Stimulated activated CD4-positive, alpha-beta T cell treated with anti-CD3 and anti-CD28 coated beads, TNF-alpha, amount 100 ng/mL, for 1 hour (primary cell): ENCODE results near the gene AP3B1.
"Not testable (repeated sequence)": the region's sequence is repeated elsewhere in the genome, so short reads cannot be mapped to it uniquely, and the experiment has no call there.

ENCODE experiments used
- DNase-seq, 3 donors: peaks; one replicate each; pipeline ENCODE4 v3.0.0-alpha.2; 2020; ENCODE audit warnings: low read depth in 3 of 3, low spot score in 1 of 3

Gene AP3B1

GRCh38 chr5:78243639-78244038, 50.9 kb downstream of the AP3B1 start:
- DNase-seq, result no peak

GRCh38 chr5:78243091-78243490, 51.4 kb downstream of the AP3B1 start:
- no peak for DNase-seq

GRCh38 chr5:78242001-78242400, 52.5 kb downstream of the AP3B1 start:
- no peak for DNase-seq

- DNase-seq, result no peak
Measured at GRCh38 chr5:78237911-78238310, 56.6 kb downstream of the AP3B1 start.

GRCh38 chr5:78236046-78236445, 58.5 kb downstream of the AP3B1 start:
- no peak for DNase-seq

GRCh38 chr5:78235289-78235688, 59.2 kb downstream of the AP3B1 start:
- no peak for DNase-seq

GRCh38 chr5:78234804-78235203, 59.7 kb downstream of the AP3B1 start:
- DNase-seq, result no peak

GRCh38 chr5:78232163-78232562, 62.3 kb downstream of the AP3B1 start:
- no peak for DNase-seq

- DNase-seq, result no peak
Measured at GRCh38 chr5:78224358-78224757, 70.1 kb downstream of the AP3B1 start.

- no peak for DNase-seq
Measured at GRCh38 chr5:78221964-78222451, 72.5 kb downstream of the AP3B1 start.

GRCh38 chr5:78221467-78221866, 73.0 kb downstream of the AP3B1 start:
- no peak for DNase-seq

- no peak for DNase-seq
Measured at GRCh38 chr5:78215972-78216371, 78.5 kb downstream of the AP3B1 start.

GRCh38 chr5:78215565-78215964, 78.9 kb downstream of the AP3B1 start:
- DNase-seq, result no peak

GRCh38 chr5:78213799-78214198, 80.7 kb downstream of the AP3B1 start:
- no peak for DNase-seq

GRCh38 chr5:78211052-78211451, 83.4 kb downstream of the AP3B1 start:
- DNase-seq, result no peak

GRCh38 chr5:78204241-78204640, 90.3 kb downstream of the AP3B1 start:
- no peak for DNase-seq

- DNase-seq, result no peak
Measured at GRCh38 chr5:78203815-78204214, 90.7 kb downstream of the AP3B1 start.

- DNase-seq, result no peak
Measured at GRCh38 chr5:78190402-78190801, 104.1 kb downstream of the AP3B1 start.

- not testable (repeated sequence) for DNase-seq
Measured at GRCh38 chr5:78188681-78189080, 105.8 kb downstream of the AP3B1 start.

GRCh38 chr5:78187172-78187571, 107.3 kb downstream of the AP3B1 start:
- no peak for DNase-seq

GRCh38 chr5:78182838-78183237, 111.7 kb downstream of the AP3B1 start:
- DNase-seq, result no peak

- DNase-seq, result no peak
Measured at GRCh38 chr5:78178356-78178755, 116.1 kb downstream of the AP3B1 start.

GRCh38 chr5:78170335-78170734, 124.2 kb downstream of the AP3B1 start:
- DNase-seq, result not testable (repeated sequence)
